Neural cell (in vitro differentiated cells): Measurements from ENCODE around the gene SH3TC1. TPM values are rescaled to one million over a fixed set of nuclear protein-coding genes. Genes with fewer than 3 reads are reported as not detected.

Experiments
- H2AFZ ChIP-seq: fragments of 200-600, 300-800 bp; sonication (generic), shearing (Covaris generic); 2 replicates; pipeline ENCODE4 v1.6.0; 2014; ENCODE audit warnings: low read depth, mild to moderate bottlenecking, antibody characterized with exemption, low read length, moderate library complexity
- H3F3A ChIP-seq: fragments of 200-600 bp; shearing (Covaris generic); 2 replicates; pipeline ENCODE4 v1.6.1; 2016; ENCODE audit warnings: mild to moderate bottlenecking, moderate library complexity, mixed read lengths, antibody characterized with exemption, low read length; ENCODE audit not compliant: insufficient read depth, poor library complexity, severe bottlenecking
- H3K27ac ChIP-seq: fragments of 200-600, 300-800 bp; sonication (generic), shearing (Covaris generic); 2 replicates; pipeline ENCODE4 v1.5.1; 2014; ENCODE audit warnings: mild to moderate bottlenecking, low read length, moderate library complexity
- H3K27me3 ChIP-seq: fragments of 300-800, 200-600 bp; sonication (generic), shearing (Covaris generic); 2 replicates; pipeline ENCODE4 v1.6.0; 2014; ENCODE audit warnings: mild to moderate bottlenecking, low read depth, low read length, moderate library complexity; ENCODE audit not compliant: insufficient read depth
- H3K36me3 ChIP-seq: fragments of 300-800, 200-600 bp; sonication (generic), shearing (Covaris generic); 2 replicates; pipeline ENCODE4 v1.5.1; 2014; ENCODE audit warnings: mild to moderate bottlenecking, antibody characterized with exemption, low read length, moderate library complexity; ENCODE audit not compliant: insufficient read depth
- H3K4me2 ChIP-seq: fragments of 300-800, 200-600 bp; sonication (generic), shearing (Covaris generic); 2 replicates; pipeline ENCODE4 v1.6.0; 2014; ENCODE audit warnings: mild to moderate bottlenecking, low read length
- H3K4me3 ChIP-seq: fragments of 300-800, 200-600 bp; sonication (generic), shearing (Covaris generic); 2 replicates; pipeline ENCODE4 v1.5.1; 2014; ENCODE audit warnings: mild to moderate bottlenecking, low read length, moderate library complexity
- H3K79me2 ChIP-seq: fragments of 200-600 bp; shearing (Covaris generic); replicated peaks from 2 replicates; pipeline ENCODE4 v1.6.0; 2014; ENCODE audit warnings: mild to moderate bottlenecking, low read length, moderate library complexity; ENCODE audit not compliant: insufficient read depth
- H3K9ac ChIP-seq: fragments of 300-800, 200-600 bp; sonication (generic), shearing (Covaris generic); 2 replicates; pipeline ENCODE4 v1.6.1; 2016; ENCODE audit warnings: mild to moderate bottlenecking, low read length, mixed read lengths
- H3K9me2 ChIP-seq: fragments of 200-600 bp; shearing (Covaris generic); 2 replicates; pipeline ENCODE4 v1.6.1; 2016; ENCODE audit warnings: mild to moderate bottlenecking, low read length, mixed read lengths; ENCODE audit not compliant: insufficient read depth
- H3K9me3 ChIP-seq: fragments of 200-600, 300-800 bp; sonication (generic), shearing (Covaris generic); 2 replicates; pipeline ENCODE4 v1.6.1; 2016; ENCODE audit warnings: mild to moderate bottlenecking, mixed run types, low read length, moderate library complexity, mixed read lengths
- H4K20me1 ChIP-seq: fragments of 200-600 bp; shearing (Covaris generic); 2 replicates; pipeline ENCODE4 v1.6.1; 2016; ENCODE audit warnings: mild to moderate bottlenecking, mixed run types; ENCODE audit not compliant: insufficient read depth
- EP300 ChIP-seq: fragments of 450-650 bp; conservative IDR thresholded peaks from 2 replicates; pipeline ENCODE4 v1.6.1; 2014; ENCODE audit warnings: antibody characterized with exemption, mild to moderate bottlenecking, moderate library complexity; ENCODE audit not compliant: poor library complexity, severe bottlenecking
- MXI1 ChIP-seq: fragments of 450-650 bp; conservative IDR thresholded peaks from 2 replicates; pipeline ENCODE4 v1.6.1; 2014; ENCODE audit warnings: antibody characterized with exemption, mild to moderate bottlenecking; ENCODE audit not compliant: poor library complexity, severe bottlenecking
- RAD21 ChIP-seq: fragments of 450-650 bp; conservative IDR thresholded peaks from 2 replicates; pipeline ENCODE4 v1.6.1; 2014; ENCODE audit warnings: antibody characterized with exemption, mild to moderate bottlenecking, moderate library complexity
- REST ChIP-seq: IDR thresholded peaks from 2 replicates; pipeline ENCODE4 v1.6.1; 2012; ENCODE audit warnings: borderline replicate concordance
- SMC3 ChIP-seq: fragments of 450-650 bp; conservative IDR thresholded peaks from 2 replicates; pipeline ENCODE4 v1.6.1; 2014; ENCODE audit warnings: antibody characterized with exemption, mild to moderate bottlenecking, moderate library complexity; ENCODE audit not compliant: poor library complexity
- TAF1 ChIP-seq: IDR thresholded peaks from 2 replicates; pipeline ENCODE4 v1.6.1; 2012; ENCODE audit warnings: low read depth
- polyA plus RNA-seq: library from polyadenylated mRNA; depleted of rRNA; stranded (reverse); fragments of >200 nt; gene quantifications from 2 replicates; pipeline ENCODE4 v1.2.3, GENCODE V29; 2014
- TF ChIP-seq, protein P1 (sequence below): fragments of 450-650 bp; IDR thresholded peaks from 2 replicates; pipeline ENCODE4 v1.5.1; 2014; ENCODE audit warnings: antibody characterized with exemption, mild to moderate bottlenecking, moderate library complexity; ENCODE audit not compliant: poor library complexity, severe bottlenecking

Gene SH3TC1
- polyA plus RNA-seq, 1 donor from 2014 or later: not detected

DNA sequence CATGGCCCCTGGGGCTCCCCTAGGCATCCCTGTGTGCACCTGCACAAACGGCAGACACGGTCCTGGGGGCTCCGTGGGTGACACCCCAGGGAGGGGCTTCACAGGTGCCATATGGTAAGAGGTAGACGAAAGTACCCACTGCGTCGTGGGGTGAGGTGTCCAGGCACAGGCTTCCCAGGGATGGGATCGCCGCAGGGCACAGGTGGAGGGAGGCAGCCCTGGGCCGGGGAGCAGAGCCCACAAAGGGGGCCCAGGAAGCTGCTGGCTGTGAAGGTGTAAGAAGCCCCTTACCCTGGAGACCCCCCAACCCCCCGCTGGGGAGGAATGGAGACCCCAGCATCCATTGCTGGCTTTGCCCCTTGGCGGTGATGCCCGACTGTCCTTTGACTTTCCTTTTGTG lies 10.9 kb downstream of the SH3TC1 start:
- Histone ChIP-seq H3K27me3 (no peaks in the 10 kb centered on the region), H3K9ac (no peak overlapping the region), H3F3A (no peaks in the 10 kb centered on the region), H3K9me3 (no peaks in the 10 kb centered on the region), H3K27ac (no peak overlapping the region), H3K9me2 (no peaks in the 10 kb centered on the region), H3K4me2 (no peak overlapping the region), H3K4me3 (no peak overlapping the region), H3K36me3 (no peaks in the 10 kb centered on the region), H3K79me2 (no peaks in the 10 kb centered on the region), H4K20me1 (no peaks in the 10 kb centered on the region), H2AFZ (no peak overlapping the region)
- TF ChIP-seq REST: no peak
- no peak for TF ChIP-seq EP300
- no peak for TF ChIP-seq TAF1
- TF ChIP-seq MXI1: no peak

- no peaks in the 10 kb centered on the region for H3K27me3 ChIP-seq
- H3K4me2 ChIP-seq: no peak overlapping the region
- no peak for TF ChIP-seq MXI1
- no peak for TF ChIP-seq TAF1
- no peak for TF ChIP-seq RAD21
- no peak overlapping the region for H3K4me3 ChIP-seq
- no peak overlapping the region for H3K9ac ChIP-seq
- no peak overlapping the region for H2AFZ ChIP-seq
- H3K27ac ChIP-seq: no peak overlapping the region
- no peaks in the 10 kb centered on the region for H4K20me1 ChIP-seq
- no peaks in the 10 kb centered on the region for H3K79me2 ChIP-seq
- H3K9me2 ChIP-seq: no peaks in the 10 kb centered on the region
- H3F3A ChIP-seq: no peaks in the 10 kb centered on the region
- H3K9me3 ChIP-seq: no peaks in the 10 kb centered on the region
- H3K36me3 ChIP-seq: no peaks in the 10 kb centered on the region
Measured at GRCh38 chr4:8210616-8211015, 11.5 kb downstream of the SH3TC1 start.

DNA sequence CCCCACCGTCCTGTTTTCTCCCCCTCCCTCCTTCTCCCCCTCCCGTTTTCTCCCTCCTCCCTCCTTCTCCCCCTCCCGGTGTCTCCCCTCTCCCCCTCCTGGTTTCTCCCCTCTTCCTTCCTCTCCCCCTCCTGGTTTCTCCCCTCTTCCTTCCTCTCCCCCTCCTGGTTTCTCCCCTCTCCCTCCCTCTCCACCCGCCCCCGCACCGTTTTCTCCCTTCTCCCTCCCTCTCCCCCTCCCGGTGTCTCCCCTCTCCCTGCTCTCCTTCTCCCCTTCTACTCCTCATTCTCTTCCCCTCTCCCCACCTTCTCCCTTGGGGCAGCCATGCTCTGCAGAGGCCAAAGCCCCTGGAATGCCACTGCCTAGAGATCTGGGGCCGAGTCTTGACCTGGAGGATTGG lies 12.2 kb downstream of the SH3TC1 start:
- no peak overlapping the region for H2AFZ ChIP-seq
- no peaks in the 10 kb centered on the region for H3K27me3 ChIP-seq
- no peak overlapping the region for H3K27ac ChIP-seq
- no peaks in the 10 kb centered on the region for H3K79me2 ChIP-seq
- no peaks in the 10 kb centered on the region for H4K20me1 ChIP-seq
- no peaks in the 10 kb centered on the region for H3K9me2 ChIP-seq
- no peaks in the 10 kb centered on the region for H3K9me3 ChIP-seq
- H3K4me2 ChIP-seq: no peak overlapping the region
- H3F3A ChIP-seq: no peaks in the 10 kb centered on the region
- H3K36me3 ChIP-seq: no peaks in the 10 kb centered on the region
- no peak overlapping the region for H3K4me3 ChIP-seq
- TF ChIP-seq REST (no peak), RAD21 (no peak), SMC3 (no peak)
- TF ChIP-seq, protein P1, sequence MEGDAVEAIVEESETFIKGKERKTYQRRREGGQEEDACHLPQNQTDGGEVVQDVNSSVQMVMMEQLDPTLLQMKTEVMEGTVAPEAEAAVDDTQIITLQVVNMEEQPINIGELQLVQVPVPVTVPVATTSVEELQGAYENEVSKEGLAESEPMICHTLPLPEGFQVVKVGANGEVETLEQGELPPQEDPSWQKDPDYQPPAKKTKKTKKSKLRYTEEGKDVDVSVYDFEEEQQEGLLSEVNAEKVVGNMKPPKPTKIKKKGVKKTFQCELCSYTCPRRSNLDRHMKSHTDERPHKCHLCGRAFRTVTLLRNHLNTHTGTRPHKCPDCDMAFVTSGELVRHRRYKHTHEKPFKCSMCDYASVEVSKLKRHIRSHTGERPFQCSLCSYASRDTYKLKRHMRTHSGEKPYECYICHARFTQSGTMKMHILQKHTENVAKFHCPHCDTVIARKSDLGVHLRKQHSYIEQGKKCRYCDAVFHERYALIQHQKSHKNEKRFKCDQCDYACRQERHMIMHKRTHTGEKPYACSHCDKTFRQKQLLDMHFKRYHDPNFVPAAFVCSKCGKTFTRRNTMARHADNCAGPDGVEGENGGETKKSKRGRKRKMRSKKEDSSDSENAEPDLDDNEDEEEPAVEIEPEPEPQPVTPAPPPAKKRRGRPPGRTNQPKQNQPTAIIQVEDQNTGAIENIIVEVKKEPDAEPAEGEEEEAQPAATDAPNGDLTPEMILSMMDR: no peak
- H3K9ac ChIP-seq: no peak overlapping the region
